ENCODE results near the gene MYO1B.

GRCh38 chr2:191240871-191241270, 4.3 kb upstream of the MYO1B start:
- TF ChIP-seq USF2 (IDR thresholded peaks at IDR 0.05; ENCODE audit: low read length) (no peak), SUZ12 (IDR thresholded peaks at IDR 0.05; ENCODE audit: low read length) (no peak), SP1 (IDR thresholded peaks at IDR 0.05; ENCODE audit: low read depth, low read length) (no peak)

Data from H1 (cell line).